ENCODE measurements around the gene BORCS6. TPM values are rescaled to one million over a fixed set of nuclear protein-coding genes. Genes with fewer than 3 reads are reported as not detected.

BORCS6 gene
- total and polyA plus RNA-seq, 10 donors, result 9.5 to 16.5 (median 12.3) TPM

DNA sequence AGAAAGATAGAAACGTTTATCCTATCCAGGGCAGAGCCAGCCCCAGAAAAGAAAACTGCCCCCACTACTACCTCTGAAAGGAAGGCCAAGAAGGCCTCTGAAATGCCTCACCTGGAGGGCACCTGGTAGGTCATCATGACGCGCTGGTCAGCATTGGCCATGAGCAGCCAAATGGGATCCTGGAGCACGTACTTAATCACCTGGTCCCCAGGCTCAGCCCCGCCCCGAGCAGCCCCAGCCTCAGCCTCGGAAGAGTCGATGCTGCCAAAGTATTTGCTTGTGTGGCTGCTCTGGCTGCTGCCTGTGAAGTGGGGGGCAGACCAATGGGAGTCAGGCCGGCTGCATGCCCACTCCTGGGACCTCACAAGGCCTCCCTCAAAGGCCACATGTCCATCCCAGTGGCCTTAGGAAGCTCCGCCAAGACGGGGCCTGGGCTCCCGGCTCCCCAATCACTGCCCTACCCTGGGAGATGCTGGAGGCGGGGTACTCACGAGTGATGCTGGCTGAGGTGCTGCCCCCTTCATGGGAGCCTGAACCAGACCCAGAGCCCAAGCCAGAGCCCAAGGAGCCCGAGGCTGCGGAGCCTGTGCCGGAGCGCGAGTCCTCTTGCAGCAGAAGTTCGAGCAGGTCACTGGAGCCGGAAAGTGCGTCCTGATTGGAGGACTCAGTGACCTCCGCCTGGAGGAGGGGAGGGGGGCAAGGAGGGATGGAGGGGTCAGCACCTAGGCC is 47.7 kb downstream of the BORCS6 start:
- 88 to 95% (median 92%) methylated on average over 13 to 23 of the region's 23 CpGs for WGBS, 5 donors
- Histone ChIP-seq H3K9me3 (no peaks in the 10 kb centered on the region), H3K4me3 (no peak overlapping the region), H3K4me1 (peaks cover 14 to 61% (median 27%) of the 10 kb centered on the region in 6 donors), H3K27ac (peak overlapping the region in 1 of 8 donors; percentile 37), H3K27me3 (replicated peaks in 1 of 7) (no peaks in the 10 kb centered on the region), H3K36me3 (peaks cover 0 to 82% (median 79%) of the 10 kb centered on the region in 6 donors)
- DNase-seq, result no peak
- TF ChIP-seq POLR2A (IDR thresholded peaks at IDR 0.05) (no peak), POLR2AphosphoS5 (IDR thresholded peaks at IDR 0.05) (peak in 2 of 3 donors; percentile 5 to 34)
- TF ChIP-seq, protein P1, sequence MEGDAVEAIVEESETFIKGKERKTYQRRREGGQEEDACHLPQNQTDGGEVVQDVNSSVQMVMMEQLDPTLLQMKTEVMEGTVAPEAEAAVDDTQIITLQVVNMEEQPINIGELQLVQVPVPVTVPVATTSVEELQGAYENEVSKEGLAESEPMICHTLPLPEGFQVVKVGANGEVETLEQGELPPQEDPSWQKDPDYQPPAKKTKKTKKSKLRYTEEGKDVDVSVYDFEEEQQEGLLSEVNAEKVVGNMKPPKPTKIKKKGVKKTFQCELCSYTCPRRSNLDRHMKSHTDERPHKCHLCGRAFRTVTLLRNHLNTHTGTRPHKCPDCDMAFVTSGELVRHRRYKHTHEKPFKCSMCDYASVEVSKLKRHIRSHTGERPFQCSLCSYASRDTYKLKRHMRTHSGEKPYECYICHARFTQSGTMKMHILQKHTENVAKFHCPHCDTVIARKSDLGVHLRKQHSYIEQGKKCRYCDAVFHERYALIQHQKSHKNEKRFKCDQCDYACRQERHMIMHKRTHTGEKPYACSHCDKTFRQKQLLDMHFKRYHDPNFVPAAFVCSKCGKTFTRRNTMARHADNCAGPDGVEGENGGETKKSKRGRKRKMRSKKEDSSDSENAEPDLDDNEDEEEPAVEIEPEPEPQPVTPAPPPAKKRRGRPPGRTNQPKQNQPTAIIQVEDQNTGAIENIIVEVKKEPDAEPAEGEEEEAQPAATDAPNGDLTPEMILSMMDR (IDR thresholded peaks at IDR 0.05 in 8 of 11, conservative IDR thresholded peaks at IDR 0.05 in 3 of 11), result no peak
- intact Hi-C loops (cut with DNase I; ENCODE audit: low total_unique reads), result no loop called here

DNA sequence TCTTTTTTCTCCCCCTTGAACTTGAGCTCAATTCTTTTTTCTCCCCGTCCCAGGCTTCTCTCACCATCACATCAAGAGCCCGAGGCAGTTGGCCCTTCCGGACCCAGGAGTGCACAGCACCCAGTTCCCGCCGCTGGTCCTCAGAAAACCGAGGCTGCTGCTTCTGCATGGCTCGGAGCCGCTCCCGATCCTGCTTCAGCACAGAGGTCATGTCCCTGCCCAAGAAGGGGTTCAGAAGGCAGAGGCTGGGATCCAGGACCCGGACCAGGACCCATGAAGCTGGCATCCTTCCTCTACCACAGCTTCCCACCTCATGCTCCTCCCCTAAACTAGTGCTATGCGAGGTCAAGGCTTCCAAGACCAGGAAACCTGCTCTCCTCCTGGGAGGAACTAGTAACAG is 48.2 kb downstream of the BORCS6 start:
- Histone ChIP-seq H3K4me3 (no peak overlapping the region), H3K4me1 (peaks cover 14 to 61% (median 27%) of the 10 kb centered on the region in 6 donors), H3K27me3 (replicated peaks in 1 of 7) (no peaks in the 10 kb centered on the region), H3K36me3 (peaks cover 0 to 76% (median 73%) of the 10 kb centered on the region in 6 donors), H3K9me3 (no peaks in the 10 kb centered on the region), H3K27ac (no peak overlapping the region)
- 85 to 95% (median 93%) methylated on average over 11 of the region's 11 CpGs for WGBS, 5 donors
- no peak for DNase-seq
- TF ChIP-seq, protein P1 (IDR thresholded peaks at IDR 0.05 in 8 of 11, conservative IDR thresholded peaks at IDR 0.05 in 3 of 11), result no peak
- no peak for TF ChIP-seq POLR2AphosphoS5 (IDR thresholded peaks at IDR 0.05)
- TF ChIP-seq POLR2A (IDR thresholded peaks at IDR 0.05), result no peak
- intact Hi-C loops (cut with DNase I; ENCODE audit: low total_unique reads), result no loop called here

DNA sequence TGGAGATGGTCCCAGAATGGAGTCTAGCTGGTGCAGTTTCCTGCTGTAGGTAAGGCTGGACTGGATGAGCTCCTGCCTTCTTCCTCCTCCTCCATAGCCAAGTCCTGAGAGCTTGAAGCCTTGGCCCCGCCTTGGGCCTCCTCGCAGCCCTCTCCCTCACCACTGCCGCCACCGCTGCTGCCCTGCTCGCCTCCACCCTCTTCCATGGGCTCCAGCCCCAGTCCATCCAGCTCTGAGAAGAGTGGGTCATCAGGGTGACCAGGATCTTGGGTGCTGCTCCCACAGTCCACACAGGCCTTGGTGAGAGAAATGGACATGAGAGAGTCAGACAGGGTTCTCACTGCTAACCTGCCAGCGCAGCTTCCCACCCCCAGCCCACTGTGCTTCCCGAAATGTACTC is 48.9 kb downstream of the BORCS6 start:
- 94 to 99% (median 96%) methylated on average over 7 of the region's 7 CpGs for WGBS, 5 donors
- H3K4me3 ChIP-seq, result no peak overlapping the region
- TF ChIP-seq POLR2A (IDR thresholded peaks at IDR 0.05) (no peak), POLR2AphosphoS5 (IDR thresholded peaks at IDR 0.05) (peak in 2 of 3 donors; percentile 38 to 57)
- intact Hi-C loops (cut with DNase I; ENCODE audit: low total_unique reads), result no loop called here
- H3K36me3 ChIP-seq, result peaks cover 0 to 69% (median 66%) of the 10 kb centered on the region in 6 donors
- peaks cover 14 to 61% (median 27%) of the 10 kb centered on the region in 6 donors for H3K4me1 ChIP-seq
- H3K27ac ChIP-seq, result peak overlapping the region in 2 of 8 donors; percentile 86 to 89
- no peaks in the 10 kb centered on the region for H3K9me3 ChIP-seq
- no peak for DNase-seq
- H3K27me3 ChIP-seq (replicated peaks in 1 of 7), result no peaks in the 10 kb centered on the region

DNA sequence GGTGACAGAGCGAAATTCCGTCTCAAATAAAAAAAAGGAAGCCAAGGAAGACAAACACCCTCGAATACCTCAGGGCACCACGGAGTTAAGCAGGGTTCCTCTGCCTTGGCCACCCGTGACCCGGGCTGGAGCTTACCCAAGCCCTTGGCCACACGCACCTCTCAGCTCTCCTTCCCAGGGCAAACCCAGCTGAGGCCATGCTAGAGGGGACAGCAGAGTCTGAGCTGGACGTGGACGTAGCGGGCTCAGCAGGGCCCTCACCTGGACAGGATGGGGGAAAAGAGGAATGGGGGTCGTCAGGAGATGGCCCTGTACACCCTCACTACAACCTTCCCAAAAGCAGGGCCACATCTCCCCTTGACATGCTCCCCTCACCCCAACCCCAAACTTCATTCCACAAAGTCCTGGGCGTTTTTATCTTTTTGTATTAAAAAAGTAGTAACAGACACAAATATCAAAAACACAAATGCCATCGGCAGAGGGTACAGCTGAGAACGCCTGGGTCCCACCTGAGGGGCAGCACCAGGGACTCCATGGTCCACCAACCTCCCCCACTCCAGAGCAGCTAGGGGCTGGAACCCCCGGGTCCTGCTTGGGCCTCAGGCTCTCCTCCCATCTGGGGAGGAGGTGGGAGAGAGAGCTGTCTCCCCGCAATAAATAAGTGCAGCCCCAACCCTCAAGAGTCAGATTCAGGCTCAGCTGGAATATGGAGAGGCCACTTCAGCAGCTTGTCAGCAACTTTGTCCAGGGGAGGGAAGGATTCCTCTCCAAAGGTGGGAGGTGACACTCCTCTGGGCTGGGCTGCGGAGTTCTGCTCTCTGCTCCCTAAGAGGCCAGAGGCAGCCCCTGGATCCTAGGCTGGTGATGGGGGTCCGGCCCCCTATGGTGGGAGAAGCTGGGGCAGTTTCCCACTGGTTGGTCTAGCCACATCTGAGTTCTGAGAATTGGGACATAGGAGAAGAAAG is 49.6 kb downstream of the BORCS6 start:
- WGBS, 5 donors, result 75 to 86% (median 80%) methylated on average over 17 to 18 of the region's 18 CpGs
- peak; percentile 75 for DNase-seq

More for the DNA sequence above, 49.6 kb downstream of the BORCS6 start:
- Histone ChIP-seq H3K36me3 (peaks cover 0 to 62% (median 59%) of the 10 kb centered on the region in 6 donors), H3K4me3 (no peak overlapping the region), H3K27me3 (replicated peaks in 1 of 7) (no peaks in the 10 kb centered on the region), H3K4me1 (peaks cover 14 to 61% (median 27%) of the 10 kb centered on the region in 6 donors), H3K9me3 (no peaks in the 10 kb centered on the region), H3K27ac (peak overlapping the region in 6 of 8 donors; percentile 86 to 94 (median 88))
- intact Hi-C loops (cut with DNase I; ENCODE audit: low total_unique reads), result no loop called here
- peak in 2 of 3 donors; percentile 34 to 69 for TF ChIP-seq POLR2AphosphoS5 (IDR thresholded peaks at IDR 0.05)
- TF ChIP-seq, protein P1 (IDR thresholded peaks at IDR 0.05 in 8 of 11, conservative IDR thresholded peaks at IDR 0.05 in 3 of 11), result no peak
